Cardiac septum (tissue), 1 donor: ENCODE results near the gene USO1. TPM values are rescaled to one million over a fixed set of nuclear protein-coding genes. Genes with fewer than 3 reads are reported as not detected.
"Not testable (repeated sequence)": the region's sequence is repeated elsewhere in the genome, so short reads cannot be mapped to it uniquely, and the experiment has no call there.

ENCODE experiments used
- DNase-seq: peaks from one replicate; pipeline ENCODE4 v3.0.0-alpha.2; 2020; ENCODE audit warnings: low spot score
- intact Hi-C: fragments of 100-400 bp; cut with DNase I; formaldehyde crosslinking; loops from one replicate; pipeline ENCODE4 v1.14.0; 2022
- total RNA-seq: library from RNA; stranded (reverse); fragmentation: NEBNext Ultra II Directional; extraction: Animal tissue kit (Norgen Biotek cat#: 25700); gene quantifications from one replicate; pipeline ENCODE4 v1.2.1, GENCODE V29; 2021
- donor health status: DM: no; HTN: no; CAD: no.

USO1 gene
- total RNA-seq, 1 donor from 2014 or later = 70.5 TPM

- DNase-seq = no peak
- intact Hi-C loops = no loop called here
Observed at GRCh38 chr4:75742451-75742850, 18.1 kb downstream of the USO1 start.

- no peak for DNase-seq
- intact Hi-C loops = no loop called here
Observed at GRCh38 chr4:75745161-75745560, 20.8 kb downstream of the USO1 start.

DNA sequence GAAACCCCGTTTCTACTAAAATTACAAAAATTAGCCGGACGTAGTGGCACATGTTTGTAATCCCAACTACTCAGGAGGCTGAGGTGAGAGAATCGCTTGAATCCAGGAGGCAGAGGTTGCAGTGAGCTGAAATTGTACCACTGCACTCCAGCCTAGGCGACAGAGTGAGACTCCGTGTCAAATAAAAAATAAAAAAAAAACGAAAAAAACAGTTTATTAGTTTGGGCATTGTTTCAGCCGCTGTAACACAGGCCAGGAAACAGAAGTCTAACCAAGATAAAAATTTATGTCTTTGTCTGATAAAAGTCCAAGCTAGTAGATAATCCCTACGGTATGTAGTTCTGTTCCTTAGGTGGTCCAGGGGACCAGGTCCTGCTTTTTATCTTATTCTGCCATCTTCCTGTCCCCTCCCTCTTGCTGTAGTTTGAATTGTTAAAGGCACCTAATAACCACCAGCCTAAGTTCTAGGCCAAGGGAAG lies 21.4 kb downstream of the USO1 start:
- no peak for DNase-seq
- intact Hi-C loops = no loop called here

DNA sequence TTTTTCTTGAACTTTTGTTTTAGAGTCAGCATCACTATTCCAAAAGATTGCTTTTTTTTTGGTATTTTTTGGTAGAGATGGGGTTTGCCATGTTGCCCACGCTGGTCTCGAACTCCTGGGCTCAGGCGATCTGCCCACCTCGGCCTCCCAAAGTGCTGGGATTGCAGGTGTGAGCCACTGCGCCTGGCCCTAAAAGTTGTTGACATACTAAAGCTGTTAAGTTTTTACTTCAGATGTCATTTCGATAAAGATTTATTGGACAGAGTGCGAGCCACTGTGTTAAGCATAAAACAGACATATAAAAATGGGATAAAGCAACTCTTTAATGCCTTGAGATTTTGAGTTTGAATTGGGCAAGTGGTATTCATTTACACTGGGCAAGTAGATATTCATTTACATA lies 28.3 kb downstream of the USO1 start:
- intact Hi-C loops = no loop called here
- DNase-seq = no peak

GRCh38 chr4:75769036-75769435 lies 44.7 kb downstream of the USO1 start:
- intact Hi-C loops = no loop called here
- DNase-seq = no peak

DNA sequence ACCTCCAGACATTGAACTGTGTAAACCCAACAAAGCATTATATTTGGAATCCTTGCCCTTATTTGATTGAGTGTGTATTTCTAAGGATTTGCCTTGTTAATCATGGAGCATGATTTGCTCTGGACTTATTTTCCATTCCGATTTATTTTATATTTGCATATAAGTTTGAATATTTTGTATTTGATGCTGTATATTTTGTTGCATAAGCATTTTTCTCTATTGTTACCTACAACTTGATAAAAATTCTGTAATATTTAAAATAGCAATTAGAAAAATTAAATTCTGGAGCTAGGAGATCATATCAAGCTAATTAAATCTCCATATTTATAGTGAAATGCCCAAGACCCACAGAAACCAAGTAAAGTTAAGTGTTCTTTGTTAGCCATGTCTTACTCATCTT lies 47.2 kb downstream of the USO1 start:
- no peak for DNase-seq
- intact Hi-C loops = no loop called here

- intact Hi-C loops = no loop called here
- no peak for DNase-seq
Observed at GRCh38 chr4:75777589-75777988, 53.2 kb downstream of the USO1 start.

GRCh38 chr4:75779105-75779757 lies 54.9 kb downstream of the USO1 start:
- no peak for DNase-seq
- intact Hi-C loops = no loop called here

DNA sequence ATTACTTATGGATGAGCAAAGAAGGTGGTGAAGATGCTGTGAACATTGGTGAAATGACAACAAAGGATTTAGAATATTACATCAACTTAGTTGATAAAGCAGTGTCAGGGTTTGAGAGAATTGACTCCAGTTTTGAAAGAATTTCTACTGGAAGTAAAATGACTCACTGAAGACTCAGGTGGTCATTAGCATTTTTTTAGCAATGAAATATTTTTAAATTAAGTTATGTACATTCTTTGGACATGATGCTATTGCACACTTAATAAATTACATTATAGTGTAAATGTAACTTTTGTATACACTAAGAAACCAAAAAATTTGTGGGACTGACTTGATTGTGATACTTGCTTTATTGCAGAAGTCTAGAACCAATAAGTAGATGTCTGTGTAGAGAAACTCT lies 56.9 kb downstream of the USO1 start:
- intact Hi-C loops = no loop called here

DNA sequence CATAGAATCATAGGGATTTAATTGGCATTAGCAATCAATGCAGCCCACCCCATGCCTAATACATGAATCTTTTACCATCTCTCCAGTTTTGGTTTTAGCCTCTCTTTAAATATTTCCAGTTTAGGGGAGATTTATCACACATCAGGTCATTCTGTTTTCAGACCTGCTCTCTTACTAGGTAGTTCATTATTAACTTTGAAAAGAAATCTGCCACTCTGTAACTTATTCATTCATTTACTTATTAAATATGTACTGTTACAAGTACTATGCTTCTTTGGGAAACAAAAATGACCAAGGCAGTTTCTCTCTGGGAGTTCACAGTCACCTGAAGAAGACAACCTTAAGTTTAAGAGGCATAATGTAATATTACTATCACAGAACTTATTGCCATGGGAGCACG lies 62.1 kb downstream of the USO1 start:
- DNase-seq = no peak
- intact Hi-C loops = no loop called here

More for the DNA sequence above, 56.9 kb downstream of the USO1 start:
- no peak for DNase-seq

GRCh38 chr4:75786938-75787337 lies 62.6 kb downstream of the USO1 start:
- DNase-seq = no peak
- intact Hi-C loops = no loop called here

DNA sequence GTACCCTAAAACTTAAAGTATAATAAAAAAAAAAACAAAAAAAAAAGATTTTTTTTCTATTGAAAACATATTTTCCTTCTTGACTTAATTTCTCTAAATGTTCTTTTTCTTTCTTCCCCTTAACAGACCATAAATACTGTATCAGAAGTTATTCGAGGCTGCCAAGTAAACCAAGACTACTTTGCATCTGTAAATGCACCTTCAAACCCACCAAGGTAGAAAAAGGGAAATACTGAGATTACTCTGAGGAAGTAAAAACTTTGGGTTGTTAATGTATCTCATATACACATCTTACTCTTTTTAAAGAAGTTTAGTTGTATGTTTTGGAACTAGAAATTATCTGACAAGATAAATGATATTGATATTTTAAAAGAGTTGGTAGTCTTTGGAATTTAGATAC lies 65.6 kb downstream of the USO1 start:
- intact Hi-C loops = no loop called here
- no peak for DNase-seq

DNA sequence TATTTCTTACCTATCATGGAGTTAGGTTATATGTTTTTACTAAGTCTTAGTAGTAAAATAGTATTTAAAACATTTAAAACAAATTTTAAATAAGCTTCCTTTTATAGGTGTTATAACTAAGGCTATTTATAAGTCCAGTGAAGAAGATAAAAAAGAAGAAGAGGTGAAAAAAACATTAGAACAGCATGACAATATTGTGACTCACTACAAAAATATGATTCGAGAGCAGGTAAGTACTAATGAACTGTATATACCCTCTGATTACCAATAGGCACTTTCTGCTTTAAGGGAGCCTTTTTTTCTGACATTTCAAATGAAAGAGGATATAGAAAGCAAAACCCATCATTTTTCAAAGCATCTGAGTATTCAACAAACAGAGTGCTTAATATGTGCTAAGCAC lies 76.6 kb downstream of the USO1 start:
- intact Hi-C loops = no loop called here
- no peak for DNase-seq

DNA sequence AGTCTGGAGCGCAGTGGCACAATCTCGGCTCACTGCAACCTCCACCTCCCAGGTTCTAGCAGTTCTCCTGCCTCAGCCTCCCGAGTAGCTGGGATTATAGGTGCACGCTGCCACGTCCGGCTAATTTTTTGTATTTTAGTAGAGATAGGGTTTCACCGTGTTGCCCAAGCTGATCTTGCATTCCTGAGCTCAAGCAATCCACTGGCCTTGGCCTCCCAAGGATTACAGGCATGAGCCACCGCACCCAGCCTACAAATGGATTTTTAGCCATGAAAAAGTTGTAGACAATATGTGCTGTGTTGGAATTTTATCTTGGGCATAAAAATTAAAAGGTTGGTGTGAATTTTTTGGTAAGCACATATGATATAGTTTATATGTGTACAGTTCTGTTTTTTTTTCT lies 81.7 kb downstream of the USO1 start:
- DNase-seq, intact Hi-C loops: not testable (repeated sequence)

GRCh38 chr4:75817901-75818300 lies 93.5 kb downstream of the USO1 start:
- intact Hi-C loops = no loop called here
- DNase-seq = no peak

GRCh38 chr4:75819121-75819520 lies 94.7 kb downstream of the USO1 start:
- no peak for DNase-seq
- intact Hi-C loops = no loop called here

GRCh38 chr4:75820197-75820596 lies 95.8 kb downstream of the USO1 start:
- no peak for DNase-seq
- intact Hi-C loops = no loop called here

DNA sequence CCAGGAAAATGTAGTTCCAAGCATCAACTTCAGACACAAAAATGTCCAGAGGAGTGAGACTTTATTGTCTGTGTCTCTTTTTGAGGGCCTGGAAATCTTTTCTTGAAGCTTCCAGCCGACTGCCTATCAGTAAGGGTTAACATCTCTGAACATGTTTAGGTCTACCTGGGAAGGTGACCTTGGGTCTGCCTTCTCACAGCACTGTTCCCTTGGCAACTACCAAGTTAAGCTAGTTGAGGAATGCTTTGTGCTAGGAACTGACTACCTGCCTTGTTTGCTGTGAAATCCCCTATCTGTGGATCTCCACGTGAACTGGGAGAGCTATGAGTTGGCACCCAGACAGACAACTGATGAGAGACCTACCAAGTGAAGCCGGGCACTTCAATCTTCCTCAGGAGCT lies 96.3 kb downstream of the USO1 start:
- no peak for DNase-seq
- intact Hi-C loops = no loop called here

DNA sequence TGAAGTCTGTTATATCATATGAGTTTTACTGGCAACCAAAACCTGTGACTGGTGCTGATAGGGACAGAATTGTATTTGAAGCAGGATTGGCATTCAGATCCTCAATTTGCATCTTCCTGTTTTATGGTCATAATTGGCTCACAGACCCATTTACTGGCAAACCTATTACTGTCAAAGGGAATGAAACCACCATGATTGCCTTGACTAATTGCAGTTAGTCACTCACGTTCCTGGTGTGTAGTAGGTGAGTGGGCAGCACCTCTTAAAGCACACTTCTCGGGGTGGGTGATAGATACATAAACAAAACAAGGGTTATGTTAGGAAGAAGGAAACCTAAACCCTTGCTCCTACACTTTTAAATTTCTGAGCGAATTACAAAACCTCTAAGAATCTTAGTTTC lies 96.8 kb downstream of the USO1 start:
- intact Hi-C loops = no loop called here
- DNase-seq = no peak

GRCh38 chr4:75821966-75822365 lies 97.6 kb downstream of the USO1 start:
- intact Hi-C loops = no loop called here

DNA sequence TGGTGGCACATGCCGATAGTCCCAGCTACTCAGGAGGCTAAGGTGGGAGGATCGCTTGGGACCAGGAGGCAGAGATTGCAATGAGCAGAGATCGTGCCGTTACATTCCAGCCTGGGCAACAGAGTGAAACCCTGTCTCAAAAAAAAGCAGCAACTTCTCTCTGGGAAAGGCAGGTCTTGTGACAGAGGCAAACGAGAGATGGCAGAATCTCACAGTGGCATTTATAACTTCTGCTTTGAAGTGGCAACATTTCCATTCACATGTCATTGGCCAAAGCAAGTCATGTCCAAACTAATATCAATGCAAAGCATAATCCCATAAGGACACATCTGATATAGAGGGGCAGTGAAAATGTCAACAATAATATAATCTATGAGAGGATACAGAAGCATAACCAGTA lies 98.0 kb downstream of the USO1 start:
- DNase-seq = no peak
- intact Hi-C loops = no loop called here

More at GRCh38 chr4:75821966-75822365, 97.6 kb downstream of the USO1 start:
- DNase-seq = no peak

GRCh38 chr4:75823812-75824211 lies 99.4 kb downstream of the USO1 start:
- no peak for DNase-seq

More at GRCh38 chr4:75823812-75824211, 99.4 kb downstream of the USO1 start:
- intact Hi-C loops = no loop called here
